ENCODE measurements around the gene ADAMTS20. TPM values are rescaled to one million over a fixed set of nuclear protein-coding genes. Genes with fewer than 3 reads are reported as not detected.

ADAMTS20 gene
- total RNA-seq, 4 donors from 2014 or later = not detected

- no peak for DNase-seq
- no peaks in the 10 kb centered on the region for H3K36me3 ChIP-seq
- no peaks in the 10 kb centered on the region for H3K9me3 ChIP-seq
- intact Hi-C loops (cut with DNase I) = no loop called here
- no peaks in the 10 kb centered on the region for H3K27me3 ChIP-seq
- no peak overlapping the region for H3K27ac ChIP-seq
- no peaks in the 10 kb centered on the region for H3K4me1 ChIP-seq
- no peak for TF ChIP-seq POLR2A (IDR thresholded peaks at IDR 0.05)
- TF ChIP-seq CTCF (IDR thresholded peaks at IDR 0.05) = no peak
- no peak overlapping the region for H3K4me3 ChIP-seq
These were observed 149.6 kb downstream of the ADAMTS20 start for GRCh38 chr12:43402436-43402835.

DNA sequence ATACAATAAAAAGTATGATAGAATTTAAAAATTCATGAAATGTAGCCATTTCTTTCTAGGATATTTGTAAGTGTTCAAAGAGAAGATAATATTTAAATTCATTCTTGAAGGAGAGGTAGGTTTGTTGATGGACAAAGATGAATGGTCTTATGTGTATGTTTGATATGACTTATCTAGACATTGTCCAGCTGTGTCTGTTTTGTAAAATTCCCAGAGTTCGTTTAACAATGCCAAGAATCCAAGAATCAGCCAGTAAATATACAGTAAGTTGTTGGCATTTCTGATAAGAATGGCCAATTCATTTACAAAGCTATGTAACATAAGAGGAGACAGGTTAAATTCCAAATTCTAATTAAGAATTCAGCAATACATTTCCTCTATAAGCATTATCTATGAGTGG, 150.9 kb downstream of the ADAMTS20 start:
- Histone ChIP-seq H3K27me3 (no peaks in the 10 kb centered on the region), H3K4me3 (no peak overlapping the region), H3K4me1 (no peaks in the 10 kb centered on the region), H3K9me3 (no peaks in the 10 kb centered on the region), H3K27ac (no peak overlapping the region), H3K36me3 (no peaks in the 10 kb centered on the region)
- TF ChIP-seq CTCF (IDR thresholded peaks at IDR 0.05) (no peak), POLR2A (IDR thresholded peaks at IDR 0.05) (no peak)
- 18 to 27% methylated on average over 1 of the region's 1 CpG for WGBS, 2 donors
- intact Hi-C loops (cut with DNase I) = no loop called here
- no peak for DNase-seq

GRCh38 chr12:43396671-43397070, 155.3 kb downstream of the ADAMTS20 start:
- 66 to 74% methylated on average over 5 of the region's 5 CpGs for WGBS, 2 donors
- Histone ChIP-seq H3K27ac (no peak overlapping the region), H3K27me3 (no peaks in the 10 kb centered on the region), H3K9me3 (no peaks in the 10 kb centered on the region), H3K36me3 (no peaks in the 10 kb centered on the region), H3K4me3 (no peak overlapping the region), H3K4me1 (no peaks in the 10 kb centered on the region)
- no peak for TF ChIP-seq CTCF (IDR thresholded peaks at IDR 0.05)
- TF ChIP-seq POLR2A (IDR thresholded peaks at IDR 0.05) = no peak
- no peak for DNase-seq
- intact Hi-C loops (cut with DNase I) = no loop called here

DNA sequence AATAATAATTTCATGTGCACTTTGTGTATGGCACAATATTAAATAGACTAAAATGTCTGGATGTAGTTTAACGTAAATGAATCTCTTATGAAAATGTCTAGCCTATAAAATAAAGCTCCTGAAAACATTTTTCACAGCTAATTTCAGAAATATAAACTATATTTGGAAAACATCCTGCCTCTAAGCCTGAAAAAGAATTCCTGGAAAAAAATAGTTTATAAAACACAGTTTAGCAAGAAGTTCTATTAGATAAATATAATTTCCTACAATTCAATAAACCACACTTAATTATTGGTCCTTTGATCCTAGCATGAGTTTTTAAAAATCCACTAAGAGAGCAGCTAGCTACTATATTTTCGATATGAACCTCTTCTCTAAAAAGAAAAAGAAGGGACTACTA, 159.9 kb downstream of the ADAMTS20 start:
- WGBS, 2 donors = 44 to 66% methylated on average over 2 of the region's 2 CpGs
- H3K4me3 ChIP-seq = no peak overlapping the region
- H3K36me3 ChIP-seq = no peaks in the 10 kb centered on the region
- no peak overlapping the region for H3K27ac ChIP-seq
- no peak for DNase-seq
- peaks cover 0 to 3% (median 0%) of the 10 kb centered on the region in 3 donors for H3K9me3 ChIP-seq
- TF ChIP-seq CTCF (IDR thresholded peaks at IDR 0.05) = no peak
- no peak for TF ChIP-seq POLR2A (IDR thresholded peaks at IDR 0.05)
- intact Hi-C loops (cut with DNase I) = no loop called here
- H3K4me1 ChIP-seq = no peaks in the 10 kb centered on the region
- H3K27me3 ChIP-seq = no peaks in the 10 kb centered on the region

GRCh38 chr12:43381879-43382278, 170.1 kb downstream of the ADAMTS20 start:
- WGBS, 2 donors = 38 to 57% methylated on average over 1 of the region's 1 CpG
- Histone ChIP-seq H3K36me3 (no peaks in the 10 kb centered on the region), H3K27ac (no peak overlapping the region), H3K27me3 (no peaks in the 10 kb centered on the region), H3K4me1 (no peaks in the 10 kb centered on the region), H3K4me3 (no peak overlapping the region), H3K9me3 (no peaks in the 10 kb centered on the region)
- intact Hi-C loops (cut with DNase I) = no loop called here
- TF ChIP-seq CTCF (IDR thresholded peaks at IDR 0.05) = no peak
- no peak for TF ChIP-seq POLR2A (IDR thresholded peaks at IDR 0.05)
- no peak for DNase-seq

Measured in esophagus squamous epithelium (tissue), 5 donors.